IMR-90 (cell line): Measurements from ENCODE around the gene ANKRD13B.

Experiments used
- CTCF ChIP-seq: conservative IDR thresholded peaks from 2 replicates; pipeline ENCODE4 v1.5.1; 2012; ENCODE audit warnings: mild to moderate bottlenecking, low read depth, low read length, improper control_type of control experiment
- POLR2A ChIP-seq: IDR thresholded peaks from 2 replicates; pipeline ENCODE4 v1.6.1; 2012; ENCODE audit warnings: mild to moderate bottlenecking, low read depth, low read length
- RFX5 ChIP-seq: IDR thresholded peaks from 2 replicates; pipeline ENCODE4 v1.8.0; 2012; ENCODE audit warnings: low read depth, mild to moderate bottlenecking, low read length, moderate library complexity

GRCh38 chr17:29572691-29573557 is 20.0 kb upstream of the ANKRD13B start:
- no peak for TF ChIP-seq POLR2A
- peak; percentile 78 for TF ChIP-seq CTCF
- TF ChIP-seq RFX5 = no peak
